Activated T-cell treated with anti-CD3 and anti-CD28 coated beads for 48 hours (primary cell): ENCODE results near the gene PIK3C3.
"Not testable (repeated sequence)": the region's sequence is repeated elsewhere in the genome, so short reads cannot be mapped to it uniquely, and the experiment has no call there.

Experiments
- DNase-seq: peaks from one replicate; pipeline ENCODE4 v3.0.0-alpha.2; 2020; ENCODE audit warnings: low read depth

PIK3C3 gene

GRCh38 chr18:42072407-42072806 is 117.4 kb downstream of the PIK3C3 start:
- DNase-seq = no peak

- no peak for DNase-seq
Measured at GRCh38 chr18:42074704-42075103, 119.7 kb downstream of the PIK3C3 start.

GRCh38 chr18:42078711-42079110 is 123.7 kb downstream of the PIK3C3 start:
- no peak for DNase-seq

GRCh38 chr18:42080340-42080739 is 125.3 kb downstream of the PIK3C3 start:
- DNase-seq = no peak

GRCh38 chr18:42082415-42083234 is 127.6 kb downstream of the PIK3C3 start:
- no peak for DNase-seq

GRCh38 chr18:42086288-42086687 is 131.3 kb downstream of the PIK3C3 start:
- no peak for DNase-seq

GRCh38 chr18:42087235-42087634 is 132.2 kb downstream of the PIK3C3 start:
- DNase-seq = no peak

- DNase-seq = no peak
Measured at GRCh38 chr18:42087876-42088275, 132.8 kb downstream of the PIK3C3 start.

- DNase-seq = no peak
Measured at GRCh38 chr18:42092848-42093247, 137.8 kb downstream of the PIK3C3 start.

GRCh38 chr18:42094875-42095274 is 139.8 kb downstream of the PIK3C3 start:
- no peak for DNase-seq

- DNase-seq = no peak
Measured at GRCh38 chr18:42095732-42096377, 140.8 kb downstream of the PIK3C3 start.

- no peak for DNase-seq
Measured at GRCh38 chr18:42100248-42100647, 145.2 kb downstream of the PIK3C3 start.

- DNase-seq = no peak
Measured at GRCh38 chr18:42100911-42101310, 145.9 kb downstream of the PIK3C3 start.

GRCh38 chr18:42105394-42105793 is 150.4 kb downstream of the PIK3C3 start:
- DNase-seq = no peak

GRCh38 chr18:42106784-42107183 is 151.8 kb downstream of the PIK3C3 start:
- DNase-seq = no peak

- DNase-seq = no peak
Measured at GRCh38 chr18:42107287-42107686, 152.3 kb downstream of the PIK3C3 start.

- no peak for DNase-seq
Measured at GRCh38 chr18:42107691-42108450, 152.8 kb downstream of the PIK3C3 start.

GRCh38 chr18:42112147-42112546 is 157.1 kb downstream of the PIK3C3 start:
- DNase-seq = not testable (repeated sequence)

GRCh38 chr18:42112657-42113420 is 157.8 kb downstream of the PIK3C3 start:
- DNase-seq = no peak

GRCh38 chr18:42113529-42114191 is 158.6 kb downstream of the PIK3C3 start:
- no peak for DNase-seq

GRCh38 chr18:42114310-42114943 is 159.4 kb downstream of the PIK3C3 start:
- peak; percentile 23 for DNase-seq
